Measurements from ENCODE around the gene STUB1. TPM values are rescaled to one million over a fixed set of nuclear protein-coding genes. Genes with fewer than 3 reads are reported as not detected.
A peak's percentile ranks its signal among the peaks of the same experiment; 100 is the strongest.

STUB1 gene
- total RNA-seq, 1 experiment from 2014 or later: 118 TPM

GRCh38 chr16:644556-644955 lies 35.7 kb upstream of the STUB1 start:
- DNase-seq (ENCODE audit: low read depth): no peak

DNA sequence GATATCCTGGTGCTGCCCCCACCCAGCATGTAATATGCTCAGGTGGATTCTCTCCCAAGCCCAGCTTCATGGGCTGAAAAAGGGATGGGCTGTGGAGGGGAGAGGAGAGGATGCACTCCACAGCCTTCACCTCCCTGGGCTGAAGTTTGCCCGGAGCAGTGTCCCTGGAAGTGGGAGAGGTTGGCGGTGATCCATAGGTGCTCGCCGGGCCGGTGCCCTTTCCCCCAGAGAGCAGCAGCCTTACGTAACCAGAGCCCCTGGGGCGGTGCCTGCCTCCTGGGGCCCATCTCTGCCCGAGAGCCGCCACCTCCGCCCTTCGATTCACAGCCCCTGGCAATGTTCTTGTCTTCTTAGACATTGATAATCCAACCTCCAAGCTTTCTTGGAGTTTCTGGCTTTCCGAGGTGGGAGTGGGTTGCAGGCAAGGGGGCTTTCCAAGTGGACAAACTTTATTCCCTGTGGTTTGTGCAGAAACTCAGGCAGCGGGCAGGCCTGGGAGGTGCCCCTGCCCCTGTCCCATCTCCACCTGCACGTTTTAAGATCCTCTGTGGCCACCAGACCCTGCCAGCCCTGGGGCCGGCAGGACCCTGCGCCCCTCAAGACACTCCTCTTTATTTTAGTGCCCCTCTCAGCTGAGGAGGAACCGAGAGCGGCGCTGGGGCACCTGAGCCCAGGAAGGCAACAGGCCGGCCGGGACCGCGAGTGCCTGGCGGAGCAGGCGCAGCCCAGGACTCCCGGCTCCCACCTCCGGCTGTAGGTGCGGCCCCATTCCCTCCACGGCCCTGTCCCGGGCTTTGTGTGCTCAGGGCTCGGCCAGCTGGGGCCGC lies 34.1 kb upstream of the STUB1 start:
- peak; percentile 49 for DNase-seq (ENCODE audit: low read depth)

DNA sequence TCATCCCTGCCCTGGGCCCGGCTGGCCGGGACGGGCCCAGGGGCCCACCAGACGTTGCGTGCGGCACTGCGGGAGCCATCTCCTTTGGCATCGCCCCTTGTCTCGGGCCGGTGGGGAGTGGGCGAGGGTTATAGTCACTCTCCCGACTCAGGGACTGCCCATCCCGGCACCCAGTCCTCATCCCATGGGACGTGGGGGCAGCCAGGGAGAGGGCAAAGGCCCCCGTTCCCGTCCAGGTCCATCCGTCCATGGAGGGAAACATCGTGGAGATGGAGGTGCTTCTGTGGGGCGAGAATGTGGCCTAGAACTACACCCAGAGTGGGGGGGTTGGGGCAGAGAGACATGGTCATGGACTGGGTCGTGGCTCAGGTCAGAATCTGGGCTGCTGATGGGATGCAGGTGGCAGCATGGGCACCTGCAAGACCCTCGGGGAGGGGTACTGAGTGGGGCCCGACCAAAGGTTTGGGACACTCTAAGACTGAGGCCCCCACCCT lies 33.5 kb upstream of the STUB1 start:
- DNase-seq (ENCODE audit: low read depth): no peak

DNA sequence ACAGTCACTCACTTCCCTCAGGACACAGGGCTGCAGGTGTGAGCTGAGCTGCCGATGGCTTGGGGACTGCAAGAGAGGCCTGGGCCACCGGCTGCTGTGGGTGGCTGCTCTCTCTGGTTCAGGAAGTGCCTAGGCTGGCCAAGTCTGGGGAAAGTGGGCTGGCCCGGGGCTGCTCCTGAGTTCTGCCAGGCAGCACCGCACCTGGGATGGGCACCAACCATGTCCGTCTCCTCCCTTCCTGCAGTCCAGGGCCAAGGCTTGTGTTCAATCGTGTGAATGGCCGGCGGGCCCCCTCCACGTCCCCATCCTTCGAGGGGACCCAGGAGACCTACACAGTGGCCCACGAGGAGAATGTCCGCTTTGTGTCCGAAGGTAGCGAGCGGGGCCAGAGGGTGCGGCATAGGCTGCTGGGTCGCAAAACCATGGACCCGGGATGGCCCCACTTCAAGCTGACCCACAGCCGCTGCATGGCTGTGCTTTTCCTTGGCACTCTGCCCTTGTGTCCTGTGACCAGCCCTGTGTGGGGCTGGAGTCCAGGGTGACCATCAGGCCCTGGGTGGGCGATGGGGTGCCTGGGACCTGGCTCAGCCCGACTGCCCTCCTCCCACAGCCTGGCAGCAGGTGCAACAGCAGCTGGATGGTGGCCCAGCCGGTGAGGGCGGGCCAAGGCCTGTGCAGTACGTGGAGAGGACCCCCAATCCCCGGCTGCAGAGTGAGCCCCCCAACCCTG lies 32.9 kb upstream of the STUB1 start:
- no peak for DNase-seq (ENCODE audit: low read depth)

DNA sequence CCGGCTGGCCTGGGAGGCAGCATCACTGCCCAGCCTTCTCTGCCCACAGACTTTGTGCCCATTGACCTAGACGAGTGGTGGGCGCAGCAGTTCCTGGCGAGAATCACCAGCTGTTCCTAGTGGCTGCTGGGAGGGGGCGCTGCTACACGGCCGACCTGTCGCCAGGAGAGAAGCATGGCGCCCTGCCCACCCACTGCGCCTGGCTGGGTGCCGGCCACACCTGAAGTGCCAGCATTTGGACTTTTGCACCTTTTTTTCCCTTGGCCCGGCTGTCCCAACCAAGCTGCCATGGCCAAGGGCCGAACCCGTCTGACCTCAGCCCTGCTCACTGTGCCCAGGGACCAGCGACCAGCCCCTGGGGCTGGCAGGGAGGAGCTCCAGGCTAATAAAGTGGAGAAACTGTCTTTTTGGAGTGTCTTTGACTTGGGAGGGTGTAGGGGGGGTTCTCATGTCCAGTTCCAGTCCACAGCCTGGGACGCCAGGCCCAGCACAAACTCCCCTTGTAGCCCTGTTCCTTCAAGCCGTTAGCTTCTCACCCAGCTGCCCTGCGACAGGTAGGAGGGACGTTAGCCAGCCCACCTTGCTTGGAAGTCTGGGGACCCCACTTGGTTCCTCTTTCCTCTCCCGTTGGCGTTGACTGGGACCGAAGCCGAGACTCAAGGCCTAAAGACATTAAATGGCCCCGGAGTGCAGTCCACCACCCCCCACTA lies 32.0 kb upstream of the STUB1 start:
- DNase-seq (ENCODE audit: low read depth): no peak

- DNase-seq (ENCODE audit: low read depth): peak; percentile 92
These were observed 31.2 kb upstream of the STUB1 start, which contains the start of gene WDR90 for GRCh38 chr16:648781-649589. Gene WDR90, plus strand, starts transcription at chr16:649365. Its CDS starts 52 bp downstream, at chr16:649417.

DNA sequence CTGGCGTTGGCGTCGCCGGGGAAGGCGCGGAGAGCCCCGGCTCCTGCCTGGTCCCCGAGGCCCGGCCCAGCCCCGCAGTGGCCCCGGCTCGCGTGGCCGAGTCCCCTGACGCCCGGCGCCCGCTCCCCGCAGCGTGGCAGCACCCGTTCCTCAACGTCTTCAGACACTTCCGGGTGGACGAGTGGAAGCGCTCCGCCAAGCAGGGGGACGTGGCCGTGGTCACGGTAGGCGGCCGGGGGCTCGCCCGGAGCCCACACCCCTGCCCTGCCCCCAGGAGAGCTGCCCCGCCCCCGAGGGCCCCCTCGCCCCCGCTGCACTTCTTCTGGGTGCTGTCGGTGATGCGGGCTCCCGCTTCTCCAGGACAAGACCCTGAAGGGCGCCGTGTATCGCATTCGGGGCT lies 30.6 kb upstream of the STUB1 start:
- no peak for DNase-seq (ENCODE audit: low read depth)

DNA sequence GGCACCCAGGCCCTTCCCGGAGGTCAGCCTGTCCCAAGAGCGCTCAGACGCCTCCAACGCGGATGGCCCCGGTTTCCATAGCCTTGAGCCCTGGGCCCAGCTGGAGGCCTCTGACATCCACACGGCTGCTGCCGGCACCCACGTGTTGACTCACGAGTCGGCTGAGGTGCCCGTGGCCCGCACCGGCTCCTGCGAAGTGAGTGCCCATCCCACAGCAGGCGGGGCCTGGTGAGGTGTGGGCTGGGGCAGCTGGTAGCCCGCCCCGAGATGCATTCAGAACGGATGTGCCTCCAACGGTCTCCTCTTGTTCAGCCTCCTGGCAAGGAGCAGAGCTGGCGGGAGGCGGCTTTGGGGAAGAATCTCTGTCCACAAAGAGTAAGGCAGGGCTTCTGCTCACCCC lies 28.4 kb upstream of the STUB1 start:
- no peak for DNase-seq (ENCODE audit: low read depth)

DNA sequence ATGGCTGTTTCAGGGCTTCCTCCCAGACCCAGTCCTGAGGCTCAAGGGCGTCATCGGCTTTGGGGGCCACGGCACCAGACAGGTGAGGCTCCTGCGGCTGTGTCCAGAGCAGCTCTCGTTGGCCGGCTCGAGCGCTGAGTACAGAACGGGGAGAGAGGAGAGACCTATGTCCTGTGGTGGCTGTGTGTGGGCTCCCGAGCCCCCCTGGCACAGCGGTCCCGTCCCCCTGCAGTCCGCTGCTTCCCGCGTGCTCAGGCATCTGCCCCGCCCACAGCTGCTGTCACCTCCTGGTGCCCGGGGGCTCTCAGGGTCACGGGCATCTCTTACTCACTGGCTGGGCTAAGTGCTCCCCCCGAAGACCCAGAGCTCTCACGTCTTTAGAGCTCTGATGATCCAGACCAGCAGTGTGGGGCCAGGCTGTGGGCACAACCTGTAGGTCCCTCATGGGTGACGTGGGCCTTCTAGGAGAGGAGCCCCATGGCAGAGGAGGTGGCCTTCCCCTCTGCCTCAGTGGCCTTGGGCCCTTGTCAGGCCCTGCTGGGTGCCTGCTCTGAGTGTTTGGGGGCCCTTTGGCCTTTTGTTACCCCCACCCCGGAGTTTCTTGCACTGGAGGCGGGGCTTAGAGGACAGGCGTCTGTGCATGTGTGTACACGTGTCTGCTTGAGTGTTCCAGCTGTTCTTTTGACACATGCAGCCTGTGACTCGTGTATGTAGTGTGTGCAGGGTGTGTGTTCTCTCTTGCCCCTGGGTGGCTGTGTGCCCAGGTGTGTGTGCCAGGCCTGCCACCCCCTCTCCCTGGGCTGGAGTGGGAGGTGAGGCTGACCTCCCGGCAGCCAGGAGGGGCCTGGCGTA lies 27.5 kb upstream of the STUB1 start:
- no peak for DNase-seq (ENCODE audit: low read depth)

- no peak for DNase-seq (ENCODE audit: low read depth)
These were observed 26.2 kb upstream of the STUB1 start for GRCh38 chr16:654034-654433.

DNA sequence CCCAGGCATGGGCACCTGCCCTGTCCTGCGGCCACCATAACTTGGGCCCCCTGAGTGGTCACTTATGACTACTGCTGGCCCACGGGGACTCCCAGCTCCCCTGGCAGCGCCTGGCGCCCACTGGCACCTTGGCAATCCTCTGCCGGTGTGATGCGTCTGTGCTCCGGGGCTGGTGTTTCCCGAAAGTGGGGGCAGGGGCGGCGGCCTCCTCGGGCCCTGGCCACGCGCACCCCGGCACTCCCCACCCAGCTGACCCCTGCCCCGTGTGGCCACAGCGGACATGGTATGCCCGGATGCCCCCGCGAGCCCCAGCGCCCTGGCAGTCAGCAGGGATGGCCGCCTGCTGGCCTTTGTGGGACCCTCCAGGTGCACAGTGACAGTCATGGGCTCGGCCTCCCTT lies 22.7 kb upstream of the STUB1 start:
- no peak for DNase-seq (ENCODE audit: low read depth)

DNA sequence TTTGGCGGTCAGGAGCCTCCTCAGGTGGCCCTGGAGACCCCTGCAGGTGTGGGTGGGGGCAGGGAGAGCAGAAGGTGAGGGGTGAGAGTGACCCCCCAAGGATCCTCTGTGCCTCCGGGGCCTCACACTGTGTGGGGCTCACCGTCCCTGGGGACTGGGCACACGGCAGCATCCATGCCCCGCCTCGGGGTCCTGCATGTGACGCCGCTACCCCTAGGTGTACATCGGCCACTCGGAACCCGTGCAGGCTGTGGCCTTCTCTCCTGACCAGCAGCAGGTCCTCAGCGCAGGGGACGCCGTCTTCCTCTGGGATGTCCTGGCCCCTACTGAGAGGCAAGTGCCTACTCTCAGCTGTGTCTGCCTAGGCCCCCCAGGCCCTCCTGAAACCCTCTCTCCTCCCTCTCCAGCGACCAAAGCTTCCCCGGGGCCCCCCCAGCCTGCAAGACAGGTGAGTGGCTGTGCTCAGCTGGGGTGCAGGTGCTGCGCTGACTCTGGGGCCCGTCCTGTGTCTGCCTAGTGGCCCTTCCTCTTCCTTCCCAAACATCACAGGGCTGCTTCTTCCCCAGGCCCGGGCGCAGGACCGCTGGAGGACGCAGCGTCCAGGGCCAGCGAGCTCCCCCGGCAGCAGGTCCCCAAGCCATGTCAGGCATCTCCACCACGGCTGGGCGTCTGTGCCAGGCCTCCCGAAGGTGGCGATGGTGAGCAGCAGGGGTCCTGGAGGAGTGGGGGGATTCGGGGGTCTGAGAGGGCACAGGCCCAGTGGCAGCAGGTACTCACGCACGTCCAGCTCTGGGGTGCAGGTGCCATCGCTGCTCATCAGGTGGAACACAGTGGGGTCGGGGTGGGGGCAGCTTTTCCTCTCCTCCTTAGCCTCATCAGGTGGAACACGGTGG lies 21.3 kb upstream of the STUB1 start:
- no peak for DNase-seq (ENCODE audit: low read depth)

DNA sequence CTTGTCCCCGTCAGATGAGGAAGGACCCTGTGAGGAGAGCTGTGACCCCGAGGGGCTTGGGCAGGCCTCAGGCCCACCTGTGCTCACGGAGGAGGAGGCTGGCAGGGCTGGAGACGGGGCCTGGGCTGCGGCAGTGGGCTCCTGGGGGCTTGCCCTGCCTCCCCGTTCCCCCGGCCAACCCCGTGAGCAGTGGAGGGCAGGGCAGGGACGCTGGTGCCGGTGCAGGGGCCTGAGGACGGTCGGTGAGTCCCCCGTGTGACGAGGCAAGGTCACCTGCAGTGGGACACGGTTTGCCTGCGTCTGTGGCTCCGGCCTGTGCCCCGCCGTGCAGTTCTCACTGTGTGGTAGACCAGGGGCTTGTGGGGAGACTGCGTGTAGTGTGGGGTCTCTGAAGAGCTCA lies 20.6 kb upstream of the STUB1 start:
- no peak for DNase-seq (ENCODE audit: low read depth)

GRCh38 chr16:660132-660458 lies 20.1 kb upstream of the STUB1 start:
- DNase-seq (ENCODE audit: low read depth): no peak

DNA sequence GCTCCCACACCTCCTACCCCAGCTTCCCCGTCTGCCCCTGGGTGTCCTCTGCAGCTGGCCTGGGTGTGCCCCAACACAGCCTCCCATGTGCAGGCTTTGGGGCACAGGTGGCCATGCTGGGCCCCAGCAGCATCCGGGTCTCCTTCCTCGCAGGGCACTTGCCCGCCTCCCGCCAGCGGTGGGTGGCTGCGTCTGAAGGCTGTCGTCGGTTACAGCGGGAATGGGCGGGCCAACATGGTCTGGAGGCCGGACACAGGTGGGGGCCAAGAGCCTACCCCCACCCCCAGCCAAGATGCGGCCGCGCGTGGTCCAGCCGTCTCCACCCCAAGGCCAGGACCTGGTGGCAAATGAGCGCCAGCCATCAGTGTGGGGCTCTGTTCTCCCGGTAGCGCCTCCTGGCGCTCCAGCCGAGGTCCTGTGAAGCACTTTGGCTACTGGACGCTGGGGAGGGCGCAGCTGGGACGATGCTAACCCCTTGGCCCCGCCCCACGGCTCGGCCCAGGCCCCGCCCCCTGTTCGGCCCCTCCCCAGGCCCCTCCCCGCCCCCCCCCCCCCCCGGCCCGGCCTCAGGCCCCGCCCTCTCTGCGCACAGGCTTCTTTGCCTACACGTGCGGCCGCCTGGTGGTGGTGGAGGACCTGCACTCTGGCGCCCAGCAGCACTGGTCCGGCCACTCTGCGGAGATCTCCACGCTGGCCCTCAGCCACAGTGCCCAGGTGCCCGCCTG lies 19.6 kb upstream of the STUB1 start:
- peak; percentile 80 for DNase-seq (ENCODE audit: low read depth)

DNA sequence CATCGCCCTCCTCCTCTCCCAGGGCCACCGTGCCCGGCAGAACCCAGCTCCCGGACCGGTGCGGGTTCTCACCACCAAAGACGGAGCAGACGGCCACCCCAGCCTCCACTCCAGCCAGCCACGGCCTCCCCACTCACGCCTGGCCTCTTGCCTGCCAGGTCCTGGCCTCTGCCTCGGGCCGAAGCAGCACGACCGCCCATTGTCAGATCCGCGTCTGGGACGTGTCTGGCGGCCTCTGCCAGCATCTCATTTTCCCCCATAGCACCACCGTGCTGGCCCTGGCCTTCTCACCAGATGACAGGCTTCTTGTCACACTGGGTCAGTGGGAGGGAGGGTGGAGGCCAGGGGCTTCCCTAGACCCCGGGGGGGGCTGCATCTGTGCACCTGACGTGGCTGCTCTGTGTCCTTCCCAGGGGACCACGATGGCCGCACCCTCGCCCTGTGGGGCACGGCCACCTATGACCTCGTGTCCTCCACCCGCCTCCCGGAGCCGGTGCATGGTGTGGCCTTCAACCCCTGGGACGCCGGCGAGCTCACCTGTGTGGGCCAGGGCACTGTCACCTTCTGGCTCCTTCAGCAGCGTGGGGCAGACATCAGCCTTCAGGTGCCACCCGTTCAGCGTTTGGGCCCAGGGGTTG lies 18.9 kb upstream of the STUB1 start:
- no peak for DNase-seq (ENCODE audit: low read depth)

GRCh38 chr16:662095-662494 lies 18.1 kb upstream of the STUB1 start:
- DNase-seq (ENCODE audit: low read depth): no peak

DNA sequence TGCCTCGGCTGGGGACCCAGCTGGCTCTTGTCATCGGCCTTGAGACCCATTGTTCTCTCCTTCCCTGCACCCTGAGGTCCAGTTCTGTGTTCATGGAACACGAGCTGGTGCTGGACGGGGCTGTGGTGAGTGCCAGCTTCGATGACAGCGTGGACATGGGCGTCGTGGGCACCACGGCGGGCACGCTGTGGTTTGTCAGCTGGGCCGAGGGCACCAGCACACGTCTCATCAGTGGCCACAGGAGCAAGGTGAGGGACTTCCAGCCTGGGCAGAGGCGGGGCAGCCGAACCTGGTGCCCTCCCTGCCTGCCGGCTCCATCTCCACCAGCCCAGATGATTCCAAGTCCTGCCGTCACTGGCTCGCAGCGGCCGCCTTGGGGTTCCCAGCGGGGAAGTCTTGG lies 17.6 kb upstream of the STUB1 start:
- DNase-seq (ENCODE audit: low read depth): no peak

- no peak for DNase-seq (ENCODE audit: low read depth)
These were observed 13.6 kb upstream of the STUB1 start for GRCh38 chr16:666572-666971.
